Smooth muscle cell (in vitro differentiated cells): ENCODE results near the gene DGCR8. TPM values are rescaled to one million over a fixed set of nuclear protein-coding genes. Genes with fewer than 3 reads are reported as not detected.

Source experiments
- DNase-seq: peaks from one replicate; lab custom pipeline; 2025; ENCODE audit not compliant: unreplicated experiment; lab: John Stamatoyannopoulos, UW
- H2AFZ ChIP-seq: fragments of 200-600 bp; sonication (generic); 2 replicates; pipeline ENCODE4 v1.6.0; 2016; ENCODE audit warnings: antibody characterized with exemption, low read depth, mild to moderate bottlenecking
- H3F3A ChIP-seq: fragments of 200-600 bp; sonication (generic); 2 replicates; pipeline ENCODE4 v1.6.0; 2017; ENCODE audit warnings: antibody characterized with exemption, low read depth
- H3K27ac ChIP-seq: fragments of 200-600 bp; sonication (generic); 2 replicates; pipeline ENCODE4 v1.5.1; 2016; ENCODE audit warnings: low read depth, mild to moderate bottlenecking
- H3K27me3 ChIP-seq: fragments of 200-600 bp; sonication (generic); 2 replicates; pipeline ENCODE4 v1.6.1; 2016; ENCODE audit warnings: low read depth, mild to moderate bottlenecking
- H3K36me3 ChIP-seq: fragments of 200-600 bp; sonication (generic); 2 replicates; pipeline ENCODE4 v1.5.1; 2016; ENCODE audit warnings: low read depth
- H3K4me1 ChIP-seq: fragments of 200-600 bp; sonication (generic); 2 replicates; pipeline ENCODE4 v1.5.1; 2016; ENCODE audit warnings: low read depth
- H3K4me2 ChIP-seq: fragments of 200-600 bp; sonication (generic); 2 replicates; pipeline ENCODE4 v1.6.0; 2016; ENCODE audit warnings: mild to moderate bottlenecking
- H3K4me3 ChIP-seq: fragments of 200-600 bp; sonication (generic); 2 replicates; pipeline ENCODE4 v1.5.1; 2016; ENCODE audit warnings: mild to moderate bottlenecking
- H3K79me2 ChIP-seq: fragments of 200-600 bp; sonication (generic); 2 replicates; pipeline ENCODE4 v1.6.0; 2016; ENCODE audit warnings: low read depth, mild to moderate bottlenecking
- H3K9ac ChIP-seq: fragments of 200-600 bp; sonication (generic); 2 replicates; pipeline ENCODE4 v1.6.0; 2016; ENCODE audit warnings: low read depth
- H3K9me3 ChIP-seq: fragments of 200-600 bp; sonication (generic); replicated peaks from 2 replicates; pipeline ENCODE4 v1.5.1; 2016; ENCODE audit warnings: low read depth
- H4K20me1 ChIP-seq: fragments of 200-600 bp; sonication (generic); 2 replicates; pipeline ENCODE4 v1.6.0; 2016; ENCODE audit warnings: low read depth
- CTCF ChIP-seq: fragments of 200-600 bp; sonication (generic); IDR thresholded peaks from 2 replicates; pipeline ENCODE4 v1.5.1; 2017; ENCODE audit warnings: borderline replicate concordance, mild to moderate bottlenecking, antibody characterized with exemption; ENCODE audit not compliant: insufficient read depth, poor library complexity, severe bottlenecking
- WGBS: methylation state at CpG from one replicate; pipeline ENCODE4 v1.1.7; 2016; ENCODE audit warnings: low lambda C conversion rate; 5-methylcytosine and 5-hydroxymethylcytosine counted together
- polyA plus RNA-seq: library from polyadenylated mRNA; unstranded; fragments of >200 nt; fragmentation: Nextera tagmentation; extraction: Ambion mirVana; gene quantifications from 2 replicates; pipeline ENCODE4 v1.2.1, GENCODE V29; 2016
- total RNA-seq: library from RNA; depleted of rRNA; stranded (reverse); fragments of >200 nt; gene quantifications from 2 replicates; pipeline ENCODE4 v1.2.3, GENCODE V29; 2014

The DGCR8 gene
- total and polyA plus RNA-seq, 2 experiments from 2014 or later = 6.5 to 9.7 TPM

GRCh38 chr22:20096574-20097420, 16.8 kb downstream of the DGCR8 start:
- 97% methylated on average over 2 of the region's 2 CpGs for WGBS
- no peak for DNase-seq
- no peak overlapping the region for H2AFZ ChIP-seq
- no peak overlapping the region for H3K27ac ChIP-seq
- no peaks in the 10 kb centered on the region for H3K9me3 ChIP-seq
- no peak overlapping the region for H3K9ac ChIP-seq
- H3K79me2 ChIP-seq = peaks cover 24% of the 10 kb centered on the region
- no peaks in the 10 kb centered on the region for H3K4me1 ChIP-seq
- H3K4me2 ChIP-seq = no peak overlapping the region
- no peak for TF ChIP-seq CTCF
- H3F3A ChIP-seq = no peaks in the 10 kb centered on the region
- H3K4me3 ChIP-seq = no peak overlapping the region
- H3K36me3 ChIP-seq = peaks cover 32% of the 10 kb centered on the region
- H3K27me3 ChIP-seq = no peaks in the 10 kb centered on the region
- H4K20me1 ChIP-seq = peaks cover 29% of the 10 kb centered on the region

- Histone ChIP-seq H3K27me3 (no peaks in the 10 kb centered on the region), H3K9me3 (no peaks in the 10 kb centered on the region), H3K27ac (no peak overlapping the region), H3K4me3 (no peak overlapping the region), H3K4me1 (no peaks in the 10 kb centered on the region), H4K20me1 (peaks cover 49% of the 10 kb centered on the region), H3F3A (no peaks in the 10 kb centered on the region), H3K4me2 (no peak overlapping the region), H3K79me2 (peaks cover 41% of the 10 kb centered on the region), H2AFZ (no peak overlapping the region), H3K36me3 (peaks cover 41% of the 10 kb centered on the region), H3K9ac (no peak overlapping the region)
- WGBS = over 99% methylated on average over 6 of the region's 6 CpGs
- no peak for DNase-seq
- TF ChIP-seq CTCF = no peak
These were observed 19.2 kb downstream of the DGCR8 start for GRCh38 chr22:20099099-20099711.

GRCh38 chr22:20101638-20102037, 21.6 kb downstream of the DGCR8 start:
- Histone ChIP-seq H3K36me3 (peaks cover 18% of the 10 kb centered on the region), H3K27ac (no peak overlapping the region), H3K9me3 (no peaks in the 10 kb centered on the region), H3K27me3 (no peaks in the 10 kb centered on the region), H3K4me1 (no peaks in the 10 kb centered on the region), H3F3A (no peaks in the 10 kb centered on the region), H4K20me1 (peaks cover 68% of the 10 kb centered on the region), H3K79me2 (peaks cover 33% of the 10 kb centered on the region), H2AFZ (no peak overlapping the region), H3K4me3 (no peak overlapping the region), H3K9ac (no peak overlapping the region), H3K4me2 (no peak overlapping the region)
- DNase-seq = no peak
- no peak for TF ChIP-seq CTCF
- 98% methylated on average over 8 of the region's 8 CpGs for WGBS
